SU-DHL-6 (cell line): ENCODE results near the gene PPARG.

ENCODE experiments used
- EZH2phosphoT487 ChIP-seq: fragments of 200-600 bp; sonication (generic), shearing (Covaris generic); conservative IDR thresholded peaks from 2 replicates; pipeline ENCODE4 v1.6.1; 2018; ENCODE audit warnings: mild to moderate bottlenecking, antibody characterized with exemption, low read length, moderate library complexity, mixed read lengths
- TF ChIP-seq, protein P1 (sequence below): fragments of 200-600 bp; sonication (generic); IDR thresholded peaks from one replicate; pipeline ENCODE4 v1.5.1; 2017; ENCODE audit warnings: antibody characterized with exemption, mild to moderate bottlenecking, low read length, moderate library complexity; ENCODE audit not compliant: insufficient read depth, poor library complexity, severe bottlenecking

DNA sequence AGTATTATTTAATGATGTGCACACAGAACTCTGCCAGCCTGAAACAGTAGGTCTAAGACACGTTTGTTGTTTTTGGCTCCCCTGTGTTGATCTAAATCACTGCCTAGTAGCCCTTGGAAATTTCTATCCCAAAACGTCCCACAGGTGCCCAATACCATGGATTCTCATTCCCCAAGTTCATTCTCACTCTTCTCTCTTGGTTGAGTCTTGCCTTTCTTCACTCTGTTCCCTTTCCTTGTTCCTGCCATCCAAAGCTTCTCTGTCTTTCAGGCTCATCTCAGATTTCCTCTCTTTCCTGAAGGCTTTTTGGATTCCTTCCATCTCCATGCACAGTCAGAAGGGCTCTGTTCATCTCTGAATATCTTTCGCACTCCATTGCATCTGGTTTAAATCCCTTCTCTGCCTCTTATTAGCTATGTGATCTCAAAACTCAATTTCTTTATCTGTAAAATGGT is 54.2 kb downstream of the PPARG start:
- TF ChIP-seq, protein P1, sequence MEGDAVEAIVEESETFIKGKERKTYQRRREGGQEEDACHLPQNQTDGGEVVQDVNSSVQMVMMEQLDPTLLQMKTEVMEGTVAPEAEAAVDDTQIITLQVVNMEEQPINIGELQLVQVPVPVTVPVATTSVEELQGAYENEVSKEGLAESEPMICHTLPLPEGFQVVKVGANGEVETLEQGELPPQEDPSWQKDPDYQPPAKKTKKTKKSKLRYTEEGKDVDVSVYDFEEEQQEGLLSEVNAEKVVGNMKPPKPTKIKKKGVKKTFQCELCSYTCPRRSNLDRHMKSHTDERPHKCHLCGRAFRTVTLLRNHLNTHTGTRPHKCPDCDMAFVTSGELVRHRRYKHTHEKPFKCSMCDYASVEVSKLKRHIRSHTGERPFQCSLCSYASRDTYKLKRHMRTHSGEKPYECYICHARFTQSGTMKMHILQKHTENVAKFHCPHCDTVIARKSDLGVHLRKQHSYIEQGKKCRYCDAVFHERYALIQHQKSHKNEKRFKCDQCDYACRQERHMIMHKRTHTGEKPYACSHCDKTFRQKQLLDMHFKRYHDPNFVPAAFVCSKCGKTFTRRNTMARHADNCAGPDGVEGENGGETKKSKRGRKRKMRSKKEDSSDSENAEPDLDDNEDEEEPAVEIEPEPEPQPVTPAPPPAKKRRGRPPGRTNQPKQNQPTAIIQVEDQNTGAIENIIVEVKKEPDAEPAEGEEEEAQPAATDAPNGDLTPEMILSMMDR, result no peak
- TF ChIP-seq EZH2phosphoT487, result no peak
